BJ (cell line): Measurements from ENCODE around the gene PGAM4. TPM values are rescaled to one million over a fixed set of nuclear protein-coding genes. Genes with fewer than 3 reads are reported as not detected.

Experiments used
- CTCF ChIA-PET: fragments of 350-600 bp; formaldehyde crosslinking; extraction: SDS; loops from one replicate; lab custom pipeline; 2021; ENCODE audit warnings: antibody characterized with exemption, inconsistent platforms; lab: Yijun Ruan, JAX
- POLR2A ChIA-PET: fragments of 300-600 bp; sonication (Branson Sonifier 250); formaldehyde crosslinking; extraction: SDS; loops from one replicate; lab custom pipeline; 2021; ENCODE audit warnings: antibody characterized with exemption; lab: Charles Lee
- DNase-seq: peaks from one replicate; pipeline ENCODE4 v3.0.0-alpha.2; 2011; ENCODE audit warnings: low read depth
- H3K27me3 ChIP-seq: 2 replicates; pipeline ENCODE4 v1.6.0; 2011; ENCODE audit warnings: low read length; ENCODE audit not compliant: control insufficient read depth, insufficient read depth
- H3K36me3 ChIP-seq: 2 replicates; pipeline ENCODE4 v1.5.1; 2011; ENCODE audit warnings: low read length; ENCODE audit not compliant: control insufficient read depth, insufficient read depth
- H3K4me3 ChIP-seq: 2 replicates; pipeline ENCODE4 v1.5.1; 2011; ENCODE audit warnings: low read depth, mild to moderate bottlenecking, control low read depth, low read length
- polyA plus RNA-seq: library from polyadenylated mRNA; depleted of rRNA; stranded (reverse); fragments of >200 nt; gene quantifications from 2 replicates; pipeline ENCODE4 v1.2.3, GENCODE V29; 2011
- TF ChIP-seq, protein P1 (sequence below): IDR thresholded peaks from 2 replicates; pipeline ENCODE4 v1.5.1; 2011; ENCODE audit warnings: low read depth, mild to moderate bottlenecking, control low read depth, inconsistent platforms, low read length, moderate library complexity; ENCODE audit not compliant: insufficient read depth

Gene PGAM4
- polyA plus RNA-seq, 1 experiment, result 0.53 TPM

- no peaks in the 10 kb centered on the region for H3K36me3 ChIP-seq
- TF ChIP-seq, protein P1, sequence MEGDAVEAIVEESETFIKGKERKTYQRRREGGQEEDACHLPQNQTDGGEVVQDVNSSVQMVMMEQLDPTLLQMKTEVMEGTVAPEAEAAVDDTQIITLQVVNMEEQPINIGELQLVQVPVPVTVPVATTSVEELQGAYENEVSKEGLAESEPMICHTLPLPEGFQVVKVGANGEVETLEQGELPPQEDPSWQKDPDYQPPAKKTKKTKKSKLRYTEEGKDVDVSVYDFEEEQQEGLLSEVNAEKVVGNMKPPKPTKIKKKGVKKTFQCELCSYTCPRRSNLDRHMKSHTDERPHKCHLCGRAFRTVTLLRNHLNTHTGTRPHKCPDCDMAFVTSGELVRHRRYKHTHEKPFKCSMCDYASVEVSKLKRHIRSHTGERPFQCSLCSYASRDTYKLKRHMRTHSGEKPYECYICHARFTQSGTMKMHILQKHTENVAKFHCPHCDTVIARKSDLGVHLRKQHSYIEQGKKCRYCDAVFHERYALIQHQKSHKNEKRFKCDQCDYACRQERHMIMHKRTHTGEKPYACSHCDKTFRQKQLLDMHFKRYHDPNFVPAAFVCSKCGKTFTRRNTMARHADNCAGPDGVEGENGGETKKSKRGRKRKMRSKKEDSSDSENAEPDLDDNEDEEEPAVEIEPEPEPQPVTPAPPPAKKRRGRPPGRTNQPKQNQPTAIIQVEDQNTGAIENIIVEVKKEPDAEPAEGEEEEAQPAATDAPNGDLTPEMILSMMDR, result no peak
- ChIA-PET POLR2A (no interaction called here), CTCF (interaction anchor here (0.6 kb wide), 1 partner anchor 38 kb away, joined by 3 read pairs; no protein-coding TSS in a partner anchor)
- DNase-seq, result no peak
- H3K4me3 ChIP-seq, result no peak overlapping the region
- H3K27me3 ChIP-seq, result no peaks in the 10 kb centered on the region
These were observed 6.3 kb upstream of the PGAM4 start for GRCh38 chrX:77975755-77976154.

GRCh38 chrX:77967631-77968030 is 1.8 kb downstream of the PGAM4 start:
- ChIA-PET CTCF (no interaction called here), POLR2A (no interaction called here)
- TF ChIP-seq, protein P1, result no peak
- Histone ChIP-seq H3K4me3 (no peak overlapping the region), H3K36me3 (no peaks in the 10 kb centered on the region), H3K27me3 (no peaks in the 10 kb centered on the region)
- no peak for DNase-seq

- POLR2A ChIA-PET, result no interaction called here
- H3K27me3 ChIP-seq, result no peaks in the 10 kb centered on the region
- H3K4me3 ChIP-seq, result no peak overlapping the region
- DNase-seq, result no peak
- no peaks in the 10 kb centered on the region for H3K36me3 ChIP-seq
- TF ChIP-seq, protein P1, result no peak
- CTCF ChIA-PET, result no interaction called here
These were observed 3.1 kb downstream of the PGAM4 start for GRCh38 chrX:77966361-77966760.

DNA sequence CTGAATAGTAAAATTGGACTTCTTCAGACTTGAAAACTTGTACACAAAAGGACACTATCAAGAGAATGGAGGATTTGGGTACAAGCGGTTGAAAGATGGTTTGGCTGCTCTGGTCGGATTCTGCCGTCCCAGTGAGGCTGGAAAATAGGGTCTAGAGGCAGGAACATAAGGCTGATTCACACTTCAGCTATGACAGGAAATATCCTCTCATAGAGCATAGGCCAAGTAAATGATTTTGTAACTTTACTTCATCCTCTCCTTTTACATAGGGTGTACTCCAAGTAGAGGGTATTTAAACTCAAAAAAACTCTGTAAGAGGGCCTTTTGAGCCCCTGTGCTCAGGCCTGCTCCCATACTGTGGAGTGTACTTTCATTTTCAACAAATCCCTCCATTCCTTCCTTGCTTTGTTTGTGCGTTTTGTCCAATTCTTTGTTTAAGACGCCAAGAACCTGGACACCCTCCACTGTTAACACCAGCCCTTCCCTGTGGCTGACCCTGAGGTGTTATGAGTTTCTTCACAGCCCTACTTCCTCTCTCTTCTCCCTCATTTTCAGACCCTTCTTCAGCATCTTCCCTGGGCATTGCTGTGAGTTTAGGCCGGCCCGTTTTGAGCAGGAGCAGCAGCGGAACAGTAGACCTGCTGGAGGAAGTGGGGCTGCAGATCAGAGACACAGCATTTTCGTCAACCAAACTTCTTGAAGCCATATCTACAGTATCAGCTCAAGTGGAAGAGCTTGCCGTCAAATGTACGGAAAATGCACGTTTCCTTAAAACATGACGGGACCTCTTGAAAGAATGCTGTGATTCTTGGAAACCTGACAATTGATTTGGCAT is 7.2 kb downstream of the PGAM4 start:
- Histone ChIP-seq H3K27me3 (no peaks in the 10 kb centered on the region), H3K4me3 (no peak overlapping the region), H3K36me3 (no peaks in the 10 kb centered on the region)
- CTCF ChIA-PET, result interaction anchor here (0.6 kb wide), 1 partner anchor 58 kb away, joined by 3 read pairs; no protein-coding TSS in a partner anchor
- POLR2A ChIA-PET, result no interaction called here
- no peak for DNase-seq
- TF ChIP-seq, protein P1, result no peak

DNA sequence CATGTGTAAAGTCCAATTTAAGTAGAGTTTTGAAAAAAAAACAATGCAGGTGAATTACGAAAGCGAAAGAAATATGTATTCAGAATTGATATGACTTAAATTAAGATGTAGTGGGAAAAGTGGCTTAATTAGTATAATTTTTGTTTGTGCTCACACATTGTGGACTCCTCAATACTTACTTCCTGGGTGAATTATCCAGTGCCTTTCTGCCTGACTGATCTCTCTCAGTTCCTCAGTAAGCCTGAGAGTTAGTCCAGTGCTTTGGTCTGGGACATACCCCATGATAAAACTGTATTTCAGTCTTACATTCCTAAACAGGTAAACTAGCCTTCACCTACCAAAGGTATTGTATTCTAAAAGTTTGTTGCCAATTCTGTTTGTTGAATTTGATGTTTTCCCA is 8.4 kb downstream of the PGAM4 start:
- H3K27me3 ChIP-seq, result no peaks in the 10 kb centered on the region
- H3K36me3 ChIP-seq, result no peaks in the 10 kb centered on the region
- POLR2A ChIA-PET, result no interaction called here
- CTCF ChIA-PET, result no interaction called here
- H3K4me3 ChIP-seq, result no peak overlapping the region
- DNase-seq, result no peak
- TF ChIP-seq, protein P1, result no peak
